Ovary (tissue), 3 donors: ENCODE results near the gene CD247.

Source experiments
- CTCF ChIP-seq, 3 donors: fragments of 450-650 bp in 2 of 3; fragments of 200-600 bp in 1 of 3; IDR thresholded peaks; one replicate each; pipeline versions ENCODE4 v1.5.1 to v1.8.0; 2016 to 2022; ENCODE audit warnings: antibody characterized with exemption in 3 of 3, mild to moderate bottlenecking in 1 of 3
- EP300 ChIP-seq: sonication (generic); formaldehyde crosslinking; IDR thresholded peaks from one replicate; pipeline ENCODE4 v1.6.1; 2017; ENCODE audit warnings: antibody characterized with exemption
- donor health status: DM: no; HTN: no; CAD: no.

- no peak for TF ChIP-seq CTCF (IDR thresholded peaks at IDR 0.05)
- TF ChIP-seq EP300, result no peak
Measured at GRCh38 chr1:167457936-167458584, 60.3 kb downstream of the CD247 start.
